ENCODE results near the gene CD300H. TPM values are rescaled to one million over a fixed set of nuclear protein-coding genes. Genes with fewer than 3 reads are reported as not detected.

CD300H gene
- total RNA-seq, 2 experiments from 2014 or later = not detected

GRCh38 chr17:74515941-74516340 is 51.4 kb downstream of the CD300H start:
- CTCF ChIA-PET = interaction anchor here (1.1 kb wide), 1 partner anchor 12 kb away, joined by 3 read pairs; no protein-coding TSS in a partner anchor
- H3K4me3 Mint-ChIP-seq = no peak overlapping the region
- H3K9me3 Mint-ChIP-seq = peaks cover 21% of the 10 kb centered on the region
- peaks cover 11% of the 10 kb centered on the region for H3K36me3 Mint-ChIP-seq (ENCODE audit: low read depth)
- peaks cover 10% of the 10 kb centered on the region for H3K4me1 Mint-ChIP-seq
- peaks cover 29% of the 10 kb centered on the region for H3K27me3 Mint-ChIP-seq
- no peak for DNase-seq
- POLR2A ChIA-PET = no interaction called here
- H3K27ac Mint-ChIP-seq = no peak overlapping the region

GRCh38 chr17:74514632-74515334 is 52.5 kb downstream of the CD300H start:
- Mint-ChIP-seq H3K4me1 (peaks cover 9% of the 10 kb centered on the region), H3K9me3 (peaks cover 19% of the 10 kb centered on the region), H3K36me3 (ENCODE audit: low read depth) (peaks cover 11% of the 10 kb centered on the region), H3K27ac (peak overlapping the region; percentile 94), H3K27me3 (peaks cover 26% of the 10 kb centered on the region), H3K4me3 (peak overlapping the region; percentile 68)
- POLR2A ChIA-PET = no interaction called here
- peak; percentile 56 for DNase-seq
- CTCF ChIA-PET = no interaction called here

DNA sequence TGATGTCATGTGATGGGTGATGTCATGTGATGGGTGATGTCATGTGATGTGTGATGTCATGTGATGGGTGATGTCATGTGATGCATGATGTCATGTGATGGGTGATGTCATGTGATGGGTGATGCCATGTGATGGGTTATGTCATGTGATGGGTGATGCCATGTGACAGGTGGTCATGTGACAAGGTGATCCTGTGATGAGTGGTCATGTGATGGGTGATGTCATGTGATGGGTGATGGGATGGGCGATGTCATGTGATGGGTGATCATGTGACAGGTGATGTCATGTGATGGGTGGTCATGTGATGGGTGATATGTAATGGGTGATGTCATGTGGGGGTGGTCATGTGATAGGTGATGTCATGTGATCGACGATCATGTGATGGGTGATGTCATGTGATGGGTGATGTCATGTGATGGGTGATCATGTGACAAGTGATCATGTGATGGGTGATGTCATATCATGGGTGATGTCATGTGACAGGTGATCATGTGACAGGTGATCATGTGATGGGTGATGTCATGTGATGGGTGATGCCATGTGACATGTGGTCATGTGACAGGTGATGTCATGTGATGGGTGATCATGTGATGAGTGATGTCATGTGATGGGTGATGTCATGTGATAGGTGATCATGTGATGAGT is 53.2 kb downstream of the CD300H start:
- POLR2A ChIA-PET = no interaction called here
- Mint-ChIP-seq H3K27me3 (peaks cover 26% of the 10 kb centered on the region), H3K4me1 (peaks cover 9% of the 10 kb centered on the region), H3K36me3 (ENCODE audit: low read depth) (peaks cover 11% of the 10 kb centered on the region), H3K4me3 (peak overlapping the region; percentile 68), H3K9me3 (peaks cover 17% of the 10 kb centered on the region), H3K27ac (peak overlapping the region; percentile 94)
- CTCF ChIA-PET = interaction anchor here (1.0 kb wide), 1 partner anchor 135 kb away, joined by 3 read pairs; no protein-coding TSS in a partner anchor
- peak; percentile 62 for DNase-seq

DNA sequence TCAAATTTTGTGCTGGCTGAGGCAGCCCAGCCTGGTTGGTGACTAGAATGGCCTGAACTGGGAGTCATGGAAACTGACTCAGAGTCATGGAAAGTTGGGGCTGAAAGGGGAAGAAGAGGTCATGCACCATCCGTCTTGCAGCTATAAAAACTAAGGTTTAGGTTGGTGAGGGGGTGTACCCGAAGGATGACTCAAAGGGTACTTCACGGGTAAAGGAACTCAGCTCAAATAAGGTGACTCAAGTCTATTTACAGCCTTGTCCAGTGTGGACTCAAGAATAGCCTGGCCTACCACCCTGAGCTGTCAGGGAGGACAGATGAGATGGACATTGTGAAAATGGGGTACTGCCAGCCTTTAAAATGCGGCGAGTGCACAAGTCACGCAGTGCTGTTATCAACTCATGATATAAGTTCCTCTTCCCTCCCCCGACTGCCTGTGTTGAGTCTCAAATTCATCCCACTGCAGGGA is 54.7 kb downstream of the CD300H start:
- Mint-ChIP-seq H3K4me1 (peaks cover 9% of the 10 kb centered on the region), H3K9me3 (peaks cover 16% of the 10 kb centered on the region), H3K27me3 (peaks cover 28% of the 10 kb centered on the region), H3K27ac (no peak overlapping the region), H3K36me3 (ENCODE audit: low read depth) (peaks cover 11% of the 10 kb centered on the region), H3K4me3 (no peak overlapping the region)
- ChIA-PET POLR2A (no interaction called here), CTCF (interaction anchor here (1.7 kb wide), 1 partner anchor 133 kb away, joined by 5 read pairs; no protein-coding TSS in a partner anchor)
- no peak for DNase-seq

GRCh38 chr17:74512036-74512435 is 55.3 kb downstream of the CD300H start:
- Mint-ChIP-seq H3K4me1 (peaks cover 9% of the 10 kb centered on the region), H3K27me3 (peaks cover 31% of the 10 kb centered on the region), H3K9me3 (peaks cover 16% of the 10 kb centered on the region), H3K27ac (no peak overlapping the region), H3K4me3 (no peak overlapping the region), H3K36me3 (ENCODE audit: low read depth) (peaks cover 11% of the 10 kb centered on the region)
- no peak for DNase-seq
- ChIA-PET CTCF (interaction anchor here (1.7 kb wide), 1 partner anchor 133 kb away, joined by 5 read pairs; no protein-coding TSS in a partner anchor), POLR2A (no interaction called here)

Other genes starting within 250 kb of the CD300H start
- gene KIF19, start 241.3 kb downstream of the CD300H start, total RNA-seq = under 1 TPM; 0.69 to 0.79 TPM
- gene BTBD17, start 205.6 kb downstream of the CD300H start, total RNA-seq = not detected
- not detected for gene GPR142, start 200.0 kb downstream of the CD300H start, total RNA-seq
- not detected for gene GPRC5C, start 135.4 kb downstream of the CD300H start, total RNA-seq
- 1 to 10 TPM; 6.7 to 6.8 TPM for gene CD300A, start 100.9 kb downstream of the CD300H start, total RNA-seq
- not detected for gene CD300LB, start 36.0 kb downstream of the CD300H start, total RNA-seq
- under 1 TPM; 0.52 to 0.57 TPM for gene CD300C, start 21.4 kb downstream of the CD300H start, total RNA-seq
- gene CD300LD, start 24.8 kb upstream of the CD300H start, total RNA-seq = under 1 TPM in 1 of 2 experiments, not detected in 1; 0.15 TPM
- not detected for gene CD300E, start 56.2 kb upstream of the CD300H start, total RNA-seq
- not detected for gene CD300LF, start 145.4 kb upstream of the CD300H start, total RNA-seq
- 10 to 100 TPM; 28.2 to 30.4 TPM for gene RAB37, start 169.7 kb upstream of the CD300H start, total RNA-seq
- 100 to 1,000 TPM; 254 to 281 TPM for gene NHERF1, start 181.1 kb upstream of the CD300H start, total RNA-seq
- 10 to 100 TPM; 28.6 to 34.4 TPM for gene NAT9, start 208.8 kb upstream of the CD300H start, total RNA-seq